ENCODE measurements around the gene LY6G5C. TPM values are rescaled to one million over a fixed set of nuclear protein-coding genes. Genes with fewer than 3 reads are reported as not detected.

Gene LY6G5C
- total and polyA plus RNA-seq, 2 of the 13 experiments (the other 11 are each of a cell fraction or from before 2014, with no cell fraction given) = 0.33 to 0.55 TPM

GRCh38 chr6:31729979-31730630 is 49.2 kb upstream of the LY6G5C start (continued):
- TF ChIP-seq ZNF562 (CRISPR knock-in tag; IDR thresholded peaks at IDR 0.05; ENCODE audit: borderline replicate concordance) (no peak), FOSL1 (CRISPR knock-in tag; IDR thresholded peaks at IDR 0.05; ENCODE audit: borderline replicate concordance) (0 out of 2 replicates have a peak, but pooled peaks have one; percentile 34), SALL1 (CRISPR knock-in tag; IDR thresholded peaks at IDR 0.05) (no peak; the same call in none of the 2 replicates), BCL6 (CRISPR knock-in tag; IDR thresholded peaks at IDR 0.05) (no peak), DMAP1 (CRISPR knock-in tag; IDR thresholded peaks at IDR 0.05) (no peak), MLXIP (CRISPR knock-in tag; IDR thresholded peaks at IDR 0.05; ENCODE audit: borderline replicate concordance) (no peak), SUZ12 (IDR thresholded peaks at IDR 0.05; ENCODE audit: low read depth, low read length) (no peak), ZKSCAN8 (CRISPR knock-in tag; IDR thresholded peaks at IDR 0.05; ENCODE audit: borderline replicate concordance) (no peak), ZNF777 (CRISPR knock-in tag; IDR thresholded peaks at IDR 0.05) (0 out of 2 replicates have a peak, but pooled peaks have one; percentile 27), ZNF432 (CRISPR knock-in tag; IDR thresholded peaks at IDR 0.05; ENCODE audit: borderline replicate concordance) (no peak), ZNF646 (CRISPR knock-in tag; IDR thresholded peaks at IDR 0.05) (no peak), SYNCRIP (IDR thresholded peaks at IDR 0.05; ENCODE audit: insufficient read depth, low read depth, low read length) (no peak), TBL1XR1 (IDR thresholded peaks at IDR 0.05; ENCODE audit: borderline replicate concordance, low read length, partially characterized antibody) (no peak), HNRNPH1 (optimal IDR thresholded peaks at IDR 0.05; ENCODE audit: low read depth, low read length) (no peak), ZNF567 (CRISPR knock-in tag; IDR thresholded peaks at IDR 0.05; ENCODE audit: borderline replicate concordance) (no peak), DBP (CRISPR knock-in tag; IDR thresholded peaks at IDR 0.05; ENCODE audit: not compliant biosample characterization) (no peak)
- TF ChIP-seq, protein P1, sequence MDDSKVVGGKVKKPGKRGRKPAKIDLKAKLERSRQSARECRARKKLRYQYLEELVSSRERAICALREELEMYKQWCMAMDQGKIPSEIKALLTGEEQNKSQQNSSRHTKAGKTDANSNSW (CRISPR knock-in tag; IDR thresholded peaks at IDR 0.05; ENCODE audit: borderline replicate concordance) = no peak
- TF ChIP-seq, protein P2, sequence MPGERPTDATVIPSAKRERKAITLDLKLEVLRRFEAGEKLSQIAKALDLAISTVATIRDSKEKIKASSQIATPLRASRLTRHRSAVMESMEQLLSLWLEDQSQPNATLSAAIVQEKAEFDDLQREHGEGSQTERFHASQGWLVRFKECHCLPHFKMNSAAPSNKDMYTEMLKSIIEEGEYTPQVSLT (CRISPR knock-in tag; IDR thresholded peaks at IDR 0.05; ENCODE audit: borderline replicate concordance, low read depth) = no peak
